Measurements from ENCODE around the gene RABGGTA.

DNA sequence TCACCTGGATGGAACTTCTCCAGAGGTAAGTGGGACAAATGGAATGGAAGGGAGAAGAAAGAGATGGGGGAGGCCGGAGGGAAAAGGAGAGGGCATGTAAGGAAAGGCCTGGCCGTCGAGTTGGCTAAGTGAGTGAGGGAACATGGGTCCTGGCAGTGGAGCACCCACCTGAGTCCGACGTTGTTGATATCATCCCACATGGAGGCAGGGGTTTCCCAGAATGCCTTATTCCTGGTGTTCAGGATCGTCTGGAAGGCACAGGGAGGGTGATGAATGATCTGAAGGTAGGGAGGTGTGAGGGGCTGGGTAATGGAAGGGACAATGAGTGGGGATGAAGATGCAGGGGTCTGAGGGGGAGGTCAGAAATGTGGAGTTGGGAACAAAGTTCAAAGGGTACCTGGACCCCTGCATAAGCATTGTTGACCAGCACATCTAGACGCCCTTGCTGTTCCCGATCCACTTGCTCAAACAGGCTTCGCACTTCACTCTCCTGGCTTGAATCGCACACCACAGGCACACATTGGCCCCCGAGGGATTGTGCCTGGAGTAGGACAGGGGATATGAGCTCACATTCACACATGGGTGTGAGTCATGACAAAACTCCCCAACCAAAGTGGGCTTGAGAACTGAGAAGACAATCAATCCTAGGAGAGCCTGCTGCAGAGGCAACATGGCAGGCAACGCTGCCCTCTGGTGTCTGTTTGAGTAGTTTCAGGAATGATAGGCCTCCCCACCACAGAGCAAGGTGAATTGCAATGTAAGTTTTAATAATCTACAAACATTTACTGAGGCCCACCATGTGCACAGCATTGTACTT, 25.2 kb upstream of the RABGGTA start:
- TF ChIP-seq, protein P1, sequence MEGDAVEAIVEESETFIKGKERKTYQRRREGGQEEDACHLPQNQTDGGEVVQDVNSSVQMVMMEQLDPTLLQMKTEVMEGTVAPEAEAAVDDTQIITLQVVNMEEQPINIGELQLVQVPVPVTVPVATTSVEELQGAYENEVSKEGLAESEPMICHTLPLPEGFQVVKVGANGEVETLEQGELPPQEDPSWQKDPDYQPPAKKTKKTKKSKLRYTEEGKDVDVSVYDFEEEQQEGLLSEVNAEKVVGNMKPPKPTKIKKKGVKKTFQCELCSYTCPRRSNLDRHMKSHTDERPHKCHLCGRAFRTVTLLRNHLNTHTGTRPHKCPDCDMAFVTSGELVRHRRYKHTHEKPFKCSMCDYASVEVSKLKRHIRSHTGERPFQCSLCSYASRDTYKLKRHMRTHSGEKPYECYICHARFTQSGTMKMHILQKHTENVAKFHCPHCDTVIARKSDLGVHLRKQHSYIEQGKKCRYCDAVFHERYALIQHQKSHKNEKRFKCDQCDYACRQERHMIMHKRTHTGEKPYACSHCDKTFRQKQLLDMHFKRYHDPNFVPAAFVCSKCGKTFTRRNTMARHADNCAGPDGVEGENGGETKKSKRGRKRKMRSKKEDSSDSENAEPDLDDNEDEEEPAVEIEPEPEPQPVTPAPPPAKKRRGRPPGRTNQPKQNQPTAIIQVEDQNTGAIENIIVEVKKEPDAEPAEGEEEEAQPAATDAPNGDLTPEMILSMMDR (IDR thresholded peaks at IDR 0.05; ENCODE audit: low read depth, low read length, poor library complexity, severe bottlenecking): peak; percentile 84
- no peak for TF ChIP-seq EZH2phosphoT487 (IDR thresholded peaks at IDR 0.05; ENCODE audit: borderline replicate concordance, low read length)
